ENCODE measurements around the gene GNG7.

- TF ChIP-seq EZH2 (optimal IDR thresholded peaks at IDR 0.05; ENCODE audit: low read depth, low read length) (no peak), CTCF (IDR thresholded peaks at IDR 0.05; ENCODE audit: low read length) (no peak), EZH2phosphoT487 (IDR thresholded peaks at IDR 0.05; ENCODE audit: low read length) (no peak)
Observed at GRCh38 chr19:2675892-2676291, 26.6 kb downstream of the GNG7 start.

Measured in MM.1S (cell line).